ENCODE results near the gene PCYT2.

PCYT2 gene

GRCh38 chr17:81899514-81900166, 11.6 kb downstream of the PCYT2 start:
- DNase-seq: no peak

- no peak for DNase-seq
Measured at GRCh38 chr17:81898885-81899284, 12.3 kb downstream of the PCYT2 start.

- DNase-seq: no peak
Measured at GRCh38 chr17:81898029-81898866, 13.0 kb downstream of the PCYT2 start.

- DNase-seq: no peak
Measured at GRCh38 chr17:81895400-81895799, 15.8 kb downstream of the PCYT2 start.

- no peak for DNase-seq
Measured at GRCh38 chr17:81891303-81891552, 20.0 kb downstream of the PCYT2 start.

- DNase-seq: no peak
Measured at GRCh38 chr17:81890447-81891302, 20.5 kb downstream of the PCYT2 start.

- no peak for DNase-seq
Measured at GRCh38 chr17:81889602-81890001, 21.6 kb downstream of the PCYT2 start.

GRCh38 chr17:81888988-81889595, 22.1 kb downstream of the PCYT2 start:
- DNase-seq: no peak

GRCh38 chr17:81888105-81888987, 22.9 kb downstream of the PCYT2 start:
- DNase-seq: no peak

- DNase-seq: no peak
Measured at GRCh38 chr17:81885869-81886548, 25.2 kb downstream of the PCYT2 start.

GRCh38 chr17:81885454-81885853, 25.7 kb downstream of the PCYT2 start:
- DNase-seq: no peak

GRCh38 chr17:81884968-81885367, 26.2 kb downstream of the PCYT2 start:
- DNase-seq: no peak

- DNase-seq: no peak
Measured at GRCh38 chr17:81884520-81884919, 26.7 kb downstream of the PCYT2 start.

- DNase-seq: no peak
Measured at GRCh38 chr17:81879121-81879520, 32.1 kb downstream of the PCYT2 start.

GRCh38 chr17:81878294-81878693, 32.9 kb downstream of the PCYT2 start:
- no peak for DNase-seq

GRCh38 chr17:81877569-81877968, 33.6 kb downstream of the PCYT2 start:
- DNase-seq: no peak

GRCh38 chr17:81871387-81872230, 39.6 kb downstream of the PCYT2 start:
- DNase-seq: peak; percentile 95

GRCh38 chr17:81870981-81871386, 40.2 kb downstream of the PCYT2 start, which contains the start of gene ARHGDIA:
Gene ARHGDIA, minus strand, starts transcription at chr17:81871337. Its CDS starts 1,407 bp downstream, at chr17:81869930.
- DNase-seq: no peak

- peak; percentile 60 for DNase-seq
Measured at GRCh38 chr17:81870131-81870980, 40.8 kb downstream of the PCYT2 start.
